Adrenal gland (tissue), 5 donors: ENCODE data around the gene APOF.

Source experiments
- CTCF ChIP-seq, 6 experiments: fragments of 450-650 bp in 4 of 6; fragments of 200-600 bp in 2 of 6; sonication (generic) in 1 of 6; IDR thresholded peaks; 1 replicate in 5 of 6; 2 replicates in 1 of 6; pipeline versions ENCODE4 v1.5.1 to v1.8.0; 2016 to 2021; ENCODE audit warnings: antibody characterized with exemption in 6 of 6, mild to moderate bottlenecking in 2 of 6, moderate library complexity in 1 of 6
- POLR2A ChIP-seq, 2 donors: fragments of 450-650 bp; IDR thresholded peaks; one replicate each; pipeline ENCODE4 v1.6.1; 2017; ENCODE audit warnings: antibody characterized with exemption in 2 of 2, mild to moderate bottlenecking in 2 of 2, moderate library complexity in 1 of 2
- donor health status: DM: no; HTN: no; CAD: no.

- no peak for TF ChIP-seq CTCF (IDR thresholded peaks at IDR 0.05)
- TF ChIP-seq POLR2A (IDR thresholded peaks at IDR 0.05), result no peak
Observed at GRCh38 chr12:56311003-56311402, 51.7 kb downstream of the APOF start.
